ENCODE results near the gene TENT5C. TPM values are rescaled to one million over a fixed set of nuclear protein-coding genes. Genes with fewer than 3 reads are reported as not detected.

The TENT5C gene
- total RNA-seq, 1 donor from 2014 or later: 1.4 TPM

DNA sequence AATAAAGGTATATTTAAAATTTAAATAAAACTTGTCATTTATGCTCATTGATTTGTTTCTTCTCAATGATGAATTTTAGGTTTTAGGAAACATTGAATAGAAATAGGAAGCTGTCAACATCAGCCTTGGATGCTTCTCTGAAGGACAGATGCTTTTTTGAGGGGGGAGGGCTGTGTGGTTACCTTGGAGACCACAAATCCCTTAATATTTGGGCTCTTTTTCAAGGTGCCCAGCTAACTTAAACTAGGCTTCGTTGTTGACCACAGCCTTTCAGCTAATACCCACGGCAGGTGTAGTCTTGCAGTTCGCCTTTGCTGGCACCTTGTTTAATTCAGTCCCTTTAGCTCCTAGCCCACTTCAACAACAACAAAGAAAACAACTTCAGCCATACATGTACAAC is 22.5 kb downstream of the TENT5C start:
- no peaks in the 10 kb centered on the region for H3K4me1 Mint-ChIP-seq
- H3K36me3 Mint-ChIP-seq (ENCODE audit: low read depth): no peaks in the 10 kb centered on the region
- no peak overlapping the region for H3K27ac Mint-ChIP-seq (ENCODE audit: unreplicated experiment)
- TF ChIP-seq CTCF (conservative IDR thresholded peaks at IDR 0.05): no peak
- H3K9me3 Mint-ChIP-seq: no peaks in the 10 kb centered on the region
- no peak for DNase-seq (ENCODE audit: low read depth, low spot score)
- peaks cover 2% of the 10 kb centered on the region for H3K27me3 Mint-ChIP-seq (ENCODE audit: low read depth)
- H3K4me3 Mint-ChIP-seq: no peak overlapping the region

- DNase-seq (ENCODE audit: low read depth, low spot score): no peak
- no peak overlapping the region for H3K4me3 Mint-ChIP-seq
- H3K36me3 Mint-ChIP-seq (ENCODE audit: low read depth): no peaks in the 10 kb centered on the region
- H3K4me1 Mint-ChIP-seq: no peaks in the 10 kb centered on the region
- H3K27ac Mint-ChIP-seq (ENCODE audit: unreplicated experiment): no peak overlapping the region
- no peaks in the 10 kb centered on the region for H3K9me3 Mint-ChIP-seq
- TF ChIP-seq CTCF (conservative IDR thresholded peaks at IDR 0.05): no peak
- peaks cover 2% of the 10 kb centered on the region for H3K27me3 Mint-ChIP-seq (ENCODE audit: low read depth)
Observed at GRCh38 chr1:117629625-117630422, 24.0 kb downstream of the TENT5C start.

DNA sequence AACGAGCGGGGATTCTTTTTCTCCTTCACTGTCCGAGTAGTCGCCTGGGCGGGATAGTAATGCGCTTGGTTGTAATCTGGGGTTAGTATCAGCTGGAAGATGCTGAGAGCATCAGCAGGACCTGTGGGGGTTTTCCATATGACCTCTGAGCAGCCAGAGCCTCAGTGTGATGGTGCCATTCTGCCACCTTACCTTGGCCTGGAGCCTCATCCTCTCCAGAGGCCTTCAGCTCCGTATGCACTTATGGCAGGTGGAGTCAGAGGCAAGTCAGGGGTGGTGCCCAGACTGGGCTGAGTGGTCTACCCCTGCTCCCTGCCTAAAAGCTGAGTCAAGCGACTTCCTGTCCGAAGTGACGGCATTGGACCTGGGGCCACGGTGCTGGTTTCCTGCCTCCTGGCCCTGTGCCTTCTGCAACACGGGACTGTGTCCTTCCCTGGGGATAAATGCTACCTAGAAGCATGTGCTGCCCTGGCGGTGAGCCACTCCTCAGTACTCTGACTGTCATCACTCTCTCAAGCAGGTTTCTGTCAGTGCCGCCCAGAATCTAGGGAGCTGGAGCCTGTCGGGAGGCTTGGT is 24.7 kb downstream of the TENT5C start:
- H3K4me3 Mint-ChIP-seq: no peak overlapping the region
- TF ChIP-seq CTCF (conservative IDR thresholded peaks at IDR 0.05): no peak
- no peak for DNase-seq (ENCODE audit: low read depth, low spot score)
- H3K27ac Mint-ChIP-seq (ENCODE audit: unreplicated experiment): no peak overlapping the region
- H3K4me1 Mint-ChIP-seq: no peaks in the 10 kb centered on the region
- peaks cover 2% of the 10 kb centered on the region for H3K27me3 Mint-ChIP-seq (ENCODE audit: low read depth)
- H3K9me3 Mint-ChIP-seq: no peaks in the 10 kb centered on the region
- no peaks in the 10 kb centered on the region for H3K36me3 Mint-ChIP-seq (ENCODE audit: low read depth)

DNA sequence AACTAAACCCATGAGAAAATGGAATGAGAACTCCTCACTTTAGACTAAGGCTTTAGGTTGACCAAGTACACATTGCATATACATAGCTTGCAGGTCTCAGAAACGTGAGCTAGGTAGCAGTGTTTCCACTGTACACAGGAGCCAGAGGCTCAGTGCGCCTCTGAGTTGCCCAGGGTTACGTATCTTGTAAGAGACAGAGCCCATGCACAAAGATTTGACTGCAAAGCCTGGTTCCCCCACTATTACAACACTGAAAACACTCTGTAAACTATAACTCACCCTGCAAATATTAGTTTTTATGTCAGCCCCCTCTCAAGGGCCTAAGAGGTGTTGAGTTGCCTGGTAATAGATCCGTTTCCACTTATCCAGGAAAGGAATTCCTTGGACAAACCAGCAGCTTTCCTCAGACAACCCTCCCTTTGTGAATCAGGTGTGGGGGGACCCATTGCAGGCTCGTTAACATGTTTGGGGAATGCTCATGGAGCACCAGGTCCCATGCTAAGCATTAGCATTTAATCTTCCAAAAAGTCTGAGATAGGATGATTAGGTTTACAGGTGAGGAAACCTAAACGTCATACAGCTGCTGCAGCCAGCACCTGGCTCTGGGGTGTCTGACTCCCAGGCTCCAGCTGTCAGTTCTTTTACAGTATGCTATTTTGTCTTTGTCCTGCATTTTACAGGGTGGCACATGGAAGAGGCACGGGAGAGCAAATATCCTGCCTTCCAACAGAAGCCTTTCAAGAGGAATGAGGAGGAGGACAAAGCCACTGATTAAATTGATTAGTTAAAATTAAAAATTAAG is 25.7 kb downstream of the TENT5C start:
- Mint-ChIP-seq H3K27me3 (ENCODE audit: low read depth) (peaks cover 2% of the 10 kb centered on the region), H3K4me1 (no peaks in the 10 kb centered on the region), H3K9me3 (no peaks in the 10 kb centered on the region), H3K4me3 (no peak overlapping the region), H3K36me3 (ENCODE audit: low read depth) (no peaks in the 10 kb centered on the region), H3K27ac (ENCODE audit: unreplicated experiment) (no peak overlapping the region)
- DNase-seq (ENCODE audit: low read depth, low spot score): no peak
- TF ChIP-seq CTCF (conservative IDR thresholded peaks at IDR 0.05): no peak

- H3K4me1 Mint-ChIP-seq: no peaks in the 10 kb centered on the region
- no peak for DNase-seq (ENCODE audit: low read depth, low spot score)
- TF ChIP-seq CTCF (conservative IDR thresholded peaks at IDR 0.05): no peak
- H3K36me3 Mint-ChIP-seq (ENCODE audit: low read depth): no peaks in the 10 kb centered on the region
- H3K9me3 Mint-ChIP-seq: no peaks in the 10 kb centered on the region
- H3K4me3 Mint-ChIP-seq: no peak overlapping the region
- H3K27me3 Mint-ChIP-seq (ENCODE audit: low read depth): peaks cover 2% of the 10 kb centered on the region
- no peak overlapping the region for H3K27ac Mint-ChIP-seq (ENCODE audit: unreplicated experiment)
Observed at GRCh38 chr1:117632269-117633067, 26.6 kb downstream of the TENT5C start.
